HCT116 (cell line): Measurements from ENCODE around the gene AOC2. TPM values are rescaled to one million over a fixed set of nuclear protein-coding genes. Genes with fewer than 3 reads are reported as not detected.
A peak's percentile ranks its signal among the peaks of the same experiment; 100 is the strongest.

Experiments
- ATAC-seq: fragments of 200-7000 bp; cut with Tn5 transposase; 2 replicates; pipeline ENCODE4 v1.9.1; 2020; ENCODE audit warnings: mild to moderate bottlenecking, moderate library complexity
- BruUV-seq: library from RNA; stranded (reverse); fragments of 400-500 nt; replicated peaks from 2 replicates; lab custom pipeline; 2021; lab: Mats Ljungman, UMichigan
- CTCF ChIA-PET: fragments of 300-600 bp; sonication (Branson Sonifier 250); formaldehyde crosslinking; loops from one replicate; lab custom pipeline; 2021; ENCODE audit warnings: antibody characterized with exemption; lab: Charles Lee
- POLR2A ChIA-PET: fragments of 300-600, 350-600 bp; sonication (Branson Sonifier 250); formaldehyde crosslinking; loops from one replicate; lab custom pipeline; 2021; ENCODE audit warnings: antibody characterized with exemption; lab: Charles Lee
- RAD21 ChIA-PET, 2 experiments: fragments of 300-600 bp; sonication (Branson Sonifier 250); formaldehyde crosslinking; loops; one replicate each; lab custom pipeline; 2023; ENCODE audit warnings: low total read pairs in 2 of 2; ENCODE audit not compliant: uncharacterized antibody in 2 of 2, unreplicated experiment in 2 of 2, low non-redundant PET in 1 of 2; lab: Charles Lee
- DNase-seq: peaks from one replicate; pipeline ENCODE4 v3.0.0-alpha.2; 2010; ENCODE audit warnings: low read depth, low spot score
- H2AFZ ChIP-seq: fragments of 200-600 bp; shearing (Covaris generic), sonication (generic); 2 replicates; pipeline ENCODE4 v1.6.1; 2017; ENCODE audit warnings: low read depth, mixed run types, mixed read lengths, antibody characterized with exemption, low read length; ENCODE audit not compliant: poor library complexity, severe bottlenecking
- H3K27ac ChIP-seq: 2 replicates; pipeline ENCODE4 v1.5.1; 2012; ENCODE audit warnings: low read depth, low read length
- H3K27me3 ChIP-seq: fragments of 200-600 bp; sonication (generic); 2 replicates; pipeline ENCODE4 v1.6.1; 2016; ENCODE audit warnings: mixed run types, low read length, mixed read lengths; ENCODE audit not compliant: insufficient read depth
- H3K36me3 ChIP-seq, 2 experiments: fragments of 200-500 bp in 1 of 2; fragments of 200-600 bp in 1 of 2; sonication (Bioruptor generic) in 1 of 2; sonication (generic) in 1 of 2; 2 replicates each; pipeline versions ENCODE4 v1.5.1 to v1.6.1; 2014 to 2016; ENCODE audit warnings: low read length in 2 of 2, inconsistent platforms in 1 of 2, mixed read lengths in 1 of 2, mixed run types in 1 of 2; ENCODE audit not compliant: insufficient read depth in 2 of 2, control insufficient read depth in 1 of 2
- H3K4me1 ChIP-seq, 2 experiments: fragments of 200-600 bp in 1 of 2; sonication (generic) in 1 of 2; 2 replicates each; pipeline versions ENCODE4 v1.5.1 to v1.6.1; 2012 to 2017; ENCODE audit warnings: low read length in 2 of 2, inconsistent platforms in 1 of 2, mild to moderate bottlenecking in 1 of 2, mixed read lengths in 1 of 2, mixed run types in 1 of 2, moderate library complexity in 1 of 2; ENCODE audit not compliant: insufficient read depth in 2 of 2, control insufficient read depth in 1 of 2
- H3K4me2 ChIP-seq: fragments of 200-600 bp; sonication (generic); 2 replicates; pipeline ENCODE4 v1.6.1; 2017; ENCODE audit warnings: mixed run types, low read length, mixed read lengths
- H3K4me3 ChIP-seq, 2 experiments: fragments of 200-600 bp in 1 of 2; sonication (generic) in 1 of 2; replicated peaks in 1 of 2; 2 replicates each; pipeline ENCODE4 v1.5.1; 2011 to 2016; ENCODE audit warnings: low read length in 2 of 2, control low read depth in 1 of 2, low read depth in 1 of 2, mild to moderate bottlenecking in 1 of 2, mixed read lengths in 1 of 2, mixed run types in 1 of 2
- H3K79me2 ChIP-seq: fragments of 200-600 bp; sonication (generic); 2 replicates; pipeline ENCODE4 v1.6.1; 2017; ENCODE audit warnings: mild to moderate bottlenecking, mixed run types, low read length, moderate library complexity, mixed read lengths; ENCODE audit not compliant: insufficient read depth
- H3K9ac ChIP-seq: fragments of 200-600 bp; sonication (generic); 2 replicates; pipeline ENCODE4 v1.6.1; 2016; ENCODE audit warnings: low read length, mixed read lengths
- H3K9me2 ChIP-seq: fragments of 200-600 bp; sonication (generic), shearing (Covaris generic); 2 replicates; pipeline ENCODE4 v1.6.1; 2017; ENCODE audit warnings: mixed run types, mild to moderate bottlenecking, moderate library complexity; ENCODE audit not compliant: insufficient read depth
- H3K9me3 ChIP-seq, 2 experiments: fragments of 200-500 bp in 1 of 2; fragments of 200-600 bp in 1 of 2; sonication (Bioruptor generic) in 1 of 2; sonication (generic) in 1 of 2; 2 replicates each; pipeline ENCODE4 v1.6.1; 2014 to 2017; ENCODE audit warnings: low read length in 2 of 2, mixed read lengths in 2 of 2, inconsistent platforms in 1 of 2, low read depth in 1 of 2, mild to moderate bottlenecking in 1 of 2, mixed run types in 1 of 2, moderate library complexity in 1 of 2; ENCODE audit not compliant: control insufficient read depth in 1 of 2, insufficient read depth in 1 of 2
- H4K20me1 ChIP-seq: fragments of 200-600 bp; sonication (generic), shearing (Covaris generic); 2 replicates; pipeline ENCODE4 v1.6.1; 2017; ENCODE audit warnings: mixed run types, mild to moderate bottlenecking, moderate library complexity; ENCODE audit not compliant: insufficient read depth
- CBX3 ChIP-seq: IDR thresholded peaks from 2 replicates; pipeline ENCODE4 v1.6.1; 2012; ENCODE audit warnings: low read depth
- EGR1 ChIP-seq: IDR thresholded peaks from 2 replicates; pipeline ENCODE4 v1.6.1; 2012; ENCODE audit warnings: low read depth
- ELF1 ChIP-seq: IDR thresholded peaks from 2 replicates; pipeline ENCODE4 v1.6.1; 2012; ENCODE audit warnings: low read depth, borderline replicate concordance
- FOSL1 ChIP-seq: IDR thresholded peaks from 2 replicates; pipeline ENCODE4 v1.6.1; 2012; ENCODE audit warnings: low read depth
- JUND ChIP-seq: IDR thresholded peaks from 2 replicates; pipeline ENCODE4 v1.6.1; 2012
- REST ChIP-seq: IDR thresholded peaks from 2 replicates; pipeline ENCODE4 v1.6.1; 2012; ENCODE audit warnings: low read depth
- SP1 ChIP-seq: IDR thresholded peaks from 2 replicates; pipeline ENCODE4 v1.6.1; 2012; ENCODE audit warnings: low read depth
- SRF ChIP-seq: IDR thresholded peaks from 2 replicates; pipeline ENCODE4 v1.6.1; 2012; ENCODE audit warnings: low read depth
- TCF7L2 ChIP-seq: IDR thresholded peaks from 2 replicates; pipeline ENCODE4 v1.7.0; 2011; ENCODE audit warnings: borderline replicate concordance, inconsistent platforms; ENCODE audit not compliant: insufficient read depth, insufficient read length; ENCODE audit errors: extremely low read depth
- YY1 ChIP-seq: IDR thresholded peaks from 2 replicates; pipeline ENCODE4 v1.6.1; 2011; ENCODE audit warnings: low read length, low read depth, moderate library complexity, mild to moderate bottlenecking; ENCODE audit not compliant: insufficient replicate concordance; ENCODE audit errors: extremely low read depth
- ZNF274 ChIP-seq: fragments of 200-500 bp; sonication (Bioruptor generic); IDR thresholded peaks from 2 replicates; pipeline ENCODE4 v1.6.1; 2014; ENCODE audit warnings: mild to moderate bottlenecking, low read depth, low read length, inconsistent platforms
- intact Hi-C: fragments of 100-400 bp; cut with micrococcal nuclease; formaldehyde crosslinking; loops from 2 replicates; pipeline ENCODE4 v1.10.0; 2022
- total RNA-seq: library from RNA; stranded (reverse); gene quantifications from one replicate; pipeline ENCODE4 v1.2.1, GENCODE V29; 2021; ENCODE audit not compliant: unreplicated experiment

The AOC2 gene
- total RNA-seq, 1 experiment from 2014 or later = 8.0 TPM

- Histone ChIP-seq H3K27ac (no peak overlapping the region), H3K9ac (no peak overlapping the region), H3K4me2 (no peak overlapping the region), H3K4me3 (no peak overlapping the region), H4K20me1 (no peaks in the 10 kb centered on the region), H3K36me3 (no peaks in the 10 kb centered on the region), H3K27me3 (no peaks in the 10 kb centered on the region), H2AFZ (no peak overlapping the region), H3K9me3 (no peaks in the 10 kb centered on the region), H3K4me1 (peaks cover 4 to 9% of the 10 kb centered on the region in 2 experiments; a peak in 2 of 4 replicates), H3K9me2 (no peaks in the 10 kb centered on the region), H3K79me2 (peaks cover 8% of the 10 kb centered on the region; the same call in 1 of the 2 replicates)
- BruUV-seq = no TSS peak
- ChIA-PET RAD21 (no interaction called here), CTCF (no interaction called here), POLR2A (no interaction called here)
- intact Hi-C loops = no loop called here
- DNase-seq (no peak), ATAC-seq (no peak)
- no peak for TF ChIP-seq EGR1
Measured at GRCh38 chr17:42796066-42796758, 48.2 kb upstream of the AOC2 start.

GRCh38 chr17:42797067-42798007, 47.0 kb upstream of the AOC2 start:
- CTCF ChIA-PET = interaction anchor here (1.5 kb wide), 1 partner anchor 27 kb away, joined by 4 read pairs; the partner anchor contains the start of gene BECN1
- no peak for ATAC-seq
- H3K79me2 ChIP-seq = peaks cover 8% of the 10 kb centered on the region; the same call in 1 of the 2 replicates
- no peak for DNase-seq
- H4K20me1 ChIP-seq = no peaks in the 10 kb centered on the region
- H3K4me3 ChIP-seq = peak overlapping the region; percentile 83 to 88
- peaks cover 4 to 9% of the 10 kb centered on the region in 2 experiments; a peak in 2 of 4 replicates for H3K4me1 ChIP-seq
- BruUV-seq = TSS peak; percentile 82
- no peaks in the 10 kb centered on the region for H3K27me3 ChIP-seq
- no peak overlapping the region for H2AFZ ChIP-seq
- H3K9me2 ChIP-seq = no peaks in the 10 kb centered on the region
- no peaks in the 10 kb centered on the region for H3K9me3 ChIP-seq
- H3K27ac ChIP-seq = no peak overlapping the region
- peak overlapping the region; percentile 85 for H3K4me2 ChIP-seq
- POLR2A ChIA-PET = no interaction called here
- H3K9ac ChIP-seq = peak overlapping the region; percentile 83
- RAD21 ChIA-PET = interaction anchor here in 1 of 2 experiments (0.7 kb wide), 1 partner anchor 99 kb away, joined by 3 read pairs; no protein-coding TSS in a partner anchor
- intact Hi-C loops = no loop called here
- no peaks in the 10 kb centered on the region for H3K36me3 ChIP-seq
- TF ChIP-seq FOSL1 (no peak), TCF7L2 (no peak), EGR1 (no peak), REST (no peak), YY1 (no peak), CBX3 (no peak), ZNF274 (no peak), ELF1 (no peak), SP1 (no peak), JUND (no peak), SRF (no peak)
